HepG2 (cell line): ENCODE results near the gene FAS. TPM values are rescaled to one million over a fixed set of nuclear protein-coding genes. Genes with fewer than 3 reads are reported as not detected.

Experiments used
- LRRFIP1 ChIP-seq: sonication (generic); formaldehyde crosslinking; conservative IDR thresholded peaks from 2 replicates; pipeline ENCODE4 v1.4.0; 2020; ENCODE audit warnings: missing genetic modification reagents
- SKI ChIP-seq: fragments of 450-650 bp; IDR thresholded peaks from one replicate; pipeline ENCODE4 v1.6.1; 2018; ENCODE audit warnings: mild to moderate bottlenecking; ENCODE audit not compliant: partially characterized antibody
- ZBTB1 ChIP-seq: sonication (generic); formaldehyde crosslinking; IDR thresholded peaks from 2 replicates; pipeline ENCODE4 v1.4.0; 2020; ENCODE audit warnings: missing genetic modification reagents, borderline replicate concordance
- ZNF142 ChIP-seq: sonication (generic); formaldehyde crosslinking; IDR thresholded peaks from 2 replicates; pipeline ENCODE4 v1.4.0; 2020; ENCODE audit warnings: missing genetic modification reagents
- polyA plus RNA-seq, 8 experiments: library from polyadenylated mRNA; depleted of rRNA in 3 of 8; stranded (reverse) in 7 of 8; unstranded in 1 of 8; fragments of >200 nt; fragmentation: Illumina TruSeq in 4 of 8; extraction: Trizol in 4 of 8; gene quantifications; 2 replicates each; pipeline versions ENCODE4 v1.2.1 to v1.2.3, GENCODE V29; 2011 to 2016; ENCODE audit warnings: low read depth in 4 of 8, missing spikeins in 1 of 8, mixed read lengths in 1 of 8; ENCODE audit not compliant: insufficient read depth in 1 of 8
- total RNA-seq, 5 experiments: library from RNA; depleted of rRNA; stranded (reverse); fragments of >200 nt; fragmentation: Illumina TruSeq; extraction: Trizol; gene quantifications; 2 replicates each; pipeline ENCODE4 v1.2.3, GENCODE V29; 2016; ENCODE audit warnings: low read depth in 1 of 5
- TF ChIP-seq, protein P1 (sequence below): sonication (generic); formaldehyde crosslinking; IDR thresholded peaks from 2 replicates; pipeline ENCODE4 v1.8.0; 2023; ENCODE audit warnings: mild to moderate bottlenecking, missing genetic modification reagents

FAS gene
- total and polyA plus RNA-seq, 2 of the 13 experiments (the other 11 are each of a cell fraction or from before 2014, with no cell fraction given): 5.9 to 17.9 TPM

GRCh38 chr10:88952647-88953111, 37.9 kb upstream of the FAS start, which contains the start of gene ACTA2 (continued):
- no peak for TF ChIP-seq ZNF142 (CRISPR knock-in tag)
- no peak for TF ChIP-seq LRRFIP1 (CRISPR knock-in tag)
- TF ChIP-seq SKI: no peak
- TF ChIP-seq, protein P1, sequence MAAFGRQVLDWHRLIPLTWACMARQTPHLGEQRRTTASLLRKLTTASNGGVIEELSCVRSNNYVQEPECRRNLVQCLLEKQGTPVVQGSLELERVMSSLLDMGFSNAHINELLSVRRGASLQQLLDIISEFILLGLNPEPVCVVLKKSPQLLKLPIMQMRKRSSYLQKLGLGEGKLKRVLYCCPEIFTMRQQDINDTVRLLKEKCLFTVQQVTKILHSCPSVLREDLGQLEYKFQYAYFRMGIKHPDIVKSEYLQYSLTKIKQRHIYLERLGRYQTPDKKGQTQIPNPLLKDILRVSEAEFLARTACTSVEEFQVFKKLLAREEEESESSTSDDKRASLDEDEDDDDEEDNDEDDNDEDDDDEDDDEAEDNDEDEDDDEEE: no peak
- no peak for TF ChIP-seq ZBTB1 (CRISPR knock-in tag)
- TF ChIP-seq, all 625 proteins: peak for 0
